HG02840 (cell line): ENCODE data around the gene FAM234B.
"Not testable (repeated sequence)": the region's sequence is repeated elsewhere in the genome, so short reads cannot be mapped to it uniquely, and the experiment has no call there.

Experiments used
- ATAC-seq: cut with Tn5 transposase; IDR thresholded peaks from one replicate; pipeline ENCODE4 v1.9.1; 2021; ENCODE audit warnings: mild to moderate bottlenecking, moderate library complexity, moderate number of reproducible peaks; ENCODE audit not compliant: unreplicated experiment, low FRiP score

The FAM234B gene

DNA sequence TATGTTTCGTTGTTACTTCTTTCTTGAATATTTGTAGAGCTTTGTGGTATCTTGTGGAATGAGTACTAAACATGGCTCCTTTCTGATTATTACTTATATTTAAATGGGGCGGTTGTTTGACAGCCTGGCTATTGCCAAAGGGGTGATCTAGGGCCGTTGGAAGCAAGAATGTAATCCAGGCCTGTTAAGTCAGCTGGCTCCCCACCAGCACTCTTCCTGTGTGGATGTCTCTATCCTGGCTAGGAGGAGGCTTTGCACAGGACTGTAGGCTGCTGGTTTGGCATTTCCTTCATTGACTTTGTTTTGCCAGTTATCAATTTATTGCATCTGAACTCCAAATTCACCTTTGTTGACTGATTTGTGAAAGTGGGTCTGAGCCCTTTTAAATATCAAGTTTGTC is 5.6 kb downstream of the FAM234B start:
- ATAC-seq = no peak

DNA sequence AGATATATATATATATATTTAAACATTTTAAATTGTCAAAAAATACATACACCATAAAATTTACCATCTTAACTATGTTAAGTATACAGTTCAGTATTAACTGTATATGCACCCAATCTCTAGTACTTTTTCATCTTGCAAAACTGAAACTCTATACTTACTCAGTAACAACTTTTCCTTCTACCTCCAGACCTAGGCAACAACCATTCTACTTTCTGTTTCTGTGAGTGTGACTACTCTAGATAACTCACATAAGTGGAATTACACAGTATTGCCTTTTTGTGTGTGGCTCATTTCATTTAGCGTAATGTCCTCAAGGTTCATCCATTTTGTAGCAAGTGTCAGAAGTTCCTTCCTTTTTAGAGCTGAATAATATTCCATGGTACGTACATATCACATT is 8.2 kb downstream of the FAM234B start:
- ATAC-seq = no peak

DNA sequence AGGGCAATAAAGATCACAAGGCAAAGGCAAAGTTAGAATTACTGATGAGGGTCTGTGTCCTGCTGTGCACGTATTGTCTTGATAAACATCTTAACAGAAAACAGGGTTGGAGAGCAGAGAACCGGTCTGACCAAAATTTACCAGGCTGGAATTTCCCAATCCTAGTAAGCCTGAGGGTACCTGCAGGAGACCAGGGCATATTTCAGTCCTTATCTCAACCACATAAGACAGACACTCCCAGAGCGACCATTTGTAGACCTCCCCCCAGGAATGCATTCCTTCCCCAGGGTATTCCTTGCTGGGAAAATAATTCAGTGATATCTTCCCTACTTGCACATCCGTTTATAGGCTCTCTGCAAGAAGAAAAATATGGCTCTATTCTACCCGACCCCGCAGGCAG is 9.4 kb downstream of the FAM234B start:
- ATAC-seq = not testable (repeated sequence)

DNA sequence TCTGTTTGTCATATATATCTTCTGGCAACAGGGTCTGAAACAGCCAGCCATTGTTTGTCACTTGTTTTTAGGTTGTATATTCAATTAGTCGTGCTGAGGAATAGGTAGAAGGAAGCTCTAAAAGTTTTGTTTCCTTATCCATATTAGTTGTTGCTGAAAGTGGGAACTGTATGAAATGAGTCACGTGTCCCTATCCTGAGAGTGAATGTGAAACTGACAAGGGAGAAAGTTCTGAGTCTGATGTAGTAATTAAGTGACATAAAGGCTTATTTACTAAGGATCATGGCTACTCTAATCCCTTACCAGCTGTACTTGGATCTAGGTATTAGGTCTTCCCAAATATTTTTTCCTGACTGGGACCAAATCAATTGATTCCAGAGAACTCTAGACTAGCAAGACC is 16.4 kb downstream of the FAM234B start:
- ATAC-seq = no peak

GRCh38 chr12:13061377-13061776 is 17.2 kb downstream of the FAM234B start:
- no peak for ATAC-seq

- no peak for ATAC-seq
Observed at GRCh38 chr12:13062669-13063068, 18.5 kb downstream of the FAM234B start.

GRCh38 chr12:13066014-13066413 is 21.8 kb downstream of the FAM234B start:
- ATAC-seq = no peak

DNA sequence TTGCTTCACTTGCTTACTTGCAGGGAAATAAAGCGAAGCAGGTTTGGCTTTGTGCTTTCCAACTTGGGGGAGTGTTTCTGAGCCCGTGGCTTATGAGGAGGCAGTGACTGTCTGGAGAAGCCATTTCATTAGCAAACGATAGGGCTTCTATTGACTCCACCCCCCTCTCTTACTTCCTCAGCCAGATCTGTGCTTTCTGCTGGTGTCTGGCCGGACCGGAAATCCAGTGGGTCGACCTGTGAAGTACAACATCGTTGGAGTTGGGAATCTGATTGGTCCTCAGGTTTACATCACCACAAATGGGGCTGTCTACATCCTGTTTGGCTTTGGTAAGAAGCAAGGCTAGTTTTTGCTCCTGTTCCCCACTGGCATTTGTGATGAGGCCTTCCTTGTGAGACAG is 22.3 kb downstream of the FAM234B start:
- ATAC-seq = no peak

DNA sequence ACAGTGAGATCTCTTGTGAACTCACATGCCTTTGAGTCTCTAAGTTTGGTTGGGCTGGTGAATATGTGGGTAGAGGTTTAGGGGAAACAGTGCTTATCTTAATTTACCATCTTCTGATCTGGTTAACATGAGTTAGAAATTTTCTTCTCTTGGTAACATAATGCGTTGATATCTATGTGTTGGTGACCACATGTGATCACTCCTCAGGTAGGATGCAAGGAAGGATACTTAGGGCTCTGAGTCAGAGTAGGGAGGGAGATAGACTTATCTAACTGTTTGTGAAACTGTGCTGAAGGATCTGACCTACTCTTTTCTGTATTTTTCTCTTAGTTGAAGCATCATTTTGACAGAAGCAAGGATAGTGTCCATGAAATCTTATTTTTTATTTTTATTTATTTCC is 23.1 kb downstream of the FAM234B start:
- ATAC-seq = no peak

GRCh38 chr12:13069380-13069779 is 25.2 kb downstream of the FAM234B start:
- ATAC-seq = no peak

GRCh38 chr12:13071305-13072280 is 27.4 kb downstream of the FAM234B start:
- ATAC-seq = no peak

GRCh38 chr12:13073173-13073572 is 29.0 kb downstream of the FAM234B start:
- no peak for ATAC-seq

GRCh38 chr12:13074396-13075117 is 30.4 kb downstream of the FAM234B start:
- no peak for ATAC-seq

- ATAC-seq = no peak
Observed at GRCh38 chr12:13075118-13075480, 30.9 kb downstream of the FAM234B start.

GRCh38 chr12:13075786-13076570 is 31.8 kb downstream of the FAM234B start:
- no peak for ATAC-seq

DNA sequence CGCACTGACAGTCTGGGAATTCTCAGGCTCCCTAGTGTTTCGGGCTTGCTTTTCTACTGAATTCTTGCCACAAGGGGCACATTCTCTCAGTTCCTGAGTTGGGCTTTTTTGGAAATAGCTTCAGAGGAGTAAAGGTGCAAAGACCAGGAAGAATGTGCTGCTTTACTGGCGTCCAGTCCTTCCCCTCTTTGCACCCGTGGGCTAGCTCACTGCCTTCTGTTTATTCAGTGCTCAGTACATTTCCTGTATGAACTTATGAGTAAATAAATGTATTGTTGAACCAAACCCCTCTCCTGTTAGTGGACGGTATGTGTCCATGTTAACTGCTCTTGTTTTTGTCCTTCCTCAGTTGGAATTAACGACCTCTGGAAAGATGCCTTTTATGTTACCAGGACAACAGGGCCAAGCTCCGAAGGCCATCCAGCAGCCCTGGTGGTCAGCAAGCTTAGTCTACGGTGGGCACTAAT is 35.3 kb downstream of the FAM234B start:
- no peak for ATAC-seq

- ATAC-seq = no peak
Observed at GRCh38 chr12:13080266-13080665, 36.1 kb downstream of the FAM234B start.

- no peak for ATAC-seq
Observed at GRCh38 chr12:13082861-13083260, 38.7 kb downstream of the FAM234B start.

DNA sequence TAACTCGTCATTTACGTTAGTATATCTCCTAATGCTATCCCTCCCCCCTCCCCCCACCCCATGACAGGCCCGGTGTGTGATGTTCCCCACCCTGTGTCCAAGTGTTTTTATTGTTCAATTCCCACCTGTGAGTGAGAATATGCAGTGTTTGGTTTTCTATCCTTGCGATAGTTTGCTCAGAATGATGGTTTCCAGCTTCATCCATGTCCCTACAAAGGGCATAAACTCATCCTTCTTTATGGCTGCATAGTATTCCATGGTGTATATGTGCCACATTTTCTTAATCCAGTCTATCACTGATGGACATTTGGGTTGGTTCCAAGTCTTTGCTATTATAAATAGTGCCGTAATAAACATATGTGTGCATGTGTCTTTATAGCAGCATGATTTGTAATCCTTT is 39.5 kb downstream of the FAM234B start:
- not testable (repeated sequence) for ATAC-seq

DNA sequence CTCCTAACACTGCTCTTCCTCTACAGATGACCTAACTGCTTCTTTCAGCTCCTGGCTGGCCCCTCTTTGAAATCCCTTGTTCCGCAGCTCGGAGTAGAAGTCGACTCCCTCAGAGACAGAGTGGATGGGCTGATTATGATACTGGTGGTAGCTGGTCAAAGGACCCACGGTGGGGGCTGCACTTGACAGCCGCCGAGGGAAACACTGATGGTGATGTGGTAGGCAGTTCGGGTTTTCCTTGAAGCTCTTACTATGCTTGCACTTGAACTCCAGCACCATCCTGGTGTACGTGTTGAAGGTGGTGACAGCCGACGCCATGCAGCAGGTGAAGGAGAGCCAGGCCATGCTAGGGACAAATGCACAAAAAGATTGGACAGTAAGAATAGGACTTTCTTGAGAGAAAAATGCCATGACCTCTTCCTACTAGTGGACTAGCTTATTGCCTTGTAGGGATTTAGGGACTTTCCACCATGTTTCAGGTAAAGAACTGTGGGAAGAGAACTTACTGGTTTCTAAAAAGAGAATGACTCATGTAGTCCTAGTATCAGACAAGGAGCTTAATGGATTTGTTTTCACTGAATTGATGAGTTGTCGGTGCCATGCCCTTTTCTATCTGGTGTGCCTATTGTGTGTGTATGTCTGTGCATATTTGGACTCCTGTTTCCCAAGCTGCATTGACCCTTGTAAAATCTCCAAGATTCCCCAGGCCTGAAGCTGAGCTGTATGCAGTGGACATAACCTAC is 40.9 kb downstream of the FAM234B start:
- ATAC-seq = no peak
